ENCODE measurements around the gene NFRKB.
A peak's percentile ranks its signal among the peaks of the same experiment; 100 is the strongest.
"Not testable (repeated sequence)": the region's sequence is repeated elsewhere in the genome, so short reads cannot be mapped to it uniquely, and the experiment has no call there.

Gene NFRKB

GRCh38 chr11:129864811-129865210, 30.6 kb downstream of the NFRKB start:
- H3K4me1 Mint-ChIP-seq: peaks cover 34% of the 10 kb centered on the region
- no peak overlapping the region for H3K27ac Mint-ChIP-seq
- H3K9me3 Mint-ChIP-seq: no peaks in the 10 kb centered on the region
- H3K4me3 Mint-ChIP-seq: no peak overlapping the region
- DNase-seq: no peak
- ATAC-seq: no peak
- H3K27me3 Mint-ChIP-seq: no peaks in the 10 kb centered on the region

GRCh38 chr11:129861702-129862522, 33.5 kb downstream of the NFRKB start:
- peak overlapping the region in 1 of 2 donors; percentile 92 for H3K27ac Mint-ChIP-seq
- no peaks in the 10 kb centered on the region for H3K9me3 Mint-ChIP-seq
- DNase-seq: no peak
- H3K27me3 Mint-ChIP-seq: no peaks in the 10 kb centered on the region
- H3K4me3 Mint-ChIP-seq: no peak overlapping the region
- peaks cover 39% of the 10 kb centered on the region for H3K4me1 Mint-ChIP-seq
- no peak for ATAC-seq

GRCh38 chr11:129856036-129856435, 39.3 kb downstream of the NFRKB start:
- peaks cover 34% of the 10 kb centered on the region for H3K4me1 Mint-ChIP-seq
- H3K9me3 Mint-ChIP-seq: no peaks in the 10 kb centered on the region
- ATAC-seq (no peak), DNase-seq (no peak)
- H3K27ac Mint-ChIP-seq: no peak overlapping the region
- no peaks in the 10 kb centered on the region for H3K27me3 Mint-ChIP-seq
- H3K4me3 Mint-ChIP-seq: no peak overlapping the region

GRCh38 chr11:129855086-129855485, 40.3 kb downstream of the NFRKB start:
- H3K4me3 Mint-ChIP-seq: no peak overlapping the region

GRCh38 chr11:129854232-129854805, 41.1 kb downstream of the NFRKB start:
- ATAC-seq (peak; percentile 47), DNase-seq (no peak)
- Mint-ChIP-seq H3K27ac (peak overlapping the region; percentile 96 to 97), H3K4me3 (peak overlapping the region in 1 of 2 donors; percentile 11), H3K4me1 (peaks cover 26% of the 10 kb centered on the region), H3K9me3 (no peaks in the 10 kb centered on the region), H3K27me3 (no peaks in the 10 kb centered on the region)

More at GRCh38 chr11:129855086-129855485, 40.3 kb downstream of the NFRKB start:
- Mint-ChIP-seq H3K27ac (no peak overlapping the region), H3K4me1 (peaks cover 34% of the 10 kb centered on the region), H3K27me3 (no peaks in the 10 kb centered on the region), H3K9me3 (no peaks in the 10 kb centered on the region)
- no peak for DNase-seq
- ATAC-seq: peak; percentile 10

GRCh38 chr11:129853518-129854231, 41.7 kb downstream of the NFRKB start:
- peak; percentile 92 for ATAC-seq
- no peaks in the 10 kb centered on the region for H3K27me3 Mint-ChIP-seq
- H3K4me3 Mint-ChIP-seq: peak overlapping the region; percentile 22 to 44
- H3K27ac Mint-ChIP-seq: peak overlapping the region; percentile 96 to 97
- DNase-seq: peak; percentile 39 to 63
- peaks cover 26% of the 10 kb centered on the region for H3K4me1 Mint-ChIP-seq
- H3K9me3 Mint-ChIP-seq: no peaks in the 10 kb centered on the region

GRCh38 chr11:129852125-129852740, 43.1 kb downstream of the NFRKB start:
- peak overlapping the region in 1 of 2 donors; percentile 66 for H3K27ac Mint-ChIP-seq
- ATAC-seq (no peak), DNase-seq (no peak)
- no peaks in the 10 kb centered on the region for H3K9me3 Mint-ChIP-seq
- H3K4me3 Mint-ChIP-seq: no peak overlapping the region
- peaks cover 26% of the 10 kb centered on the region for H3K4me1 Mint-ChIP-seq
- no peaks in the 10 kb centered on the region for H3K27me3 Mint-ChIP-seq

- H3K27me3 Mint-ChIP-seq: no peaks in the 10 kb centered on the region
- H3K27ac Mint-ChIP-seq: no peak overlapping the region
- H3K4me3 Mint-ChIP-seq: no peak overlapping the region
- ATAC-seq (no peak), DNase-seq (no peak)
- H3K4me1 Mint-ChIP-seq: peaks cover 26% of the 10 kb centered on the region
- H3K9me3 Mint-ChIP-seq: no peaks in the 10 kb centered on the region
These were observed 45.8 kb downstream of the NFRKB start for GRCh38 chr11:129849447-129850130.

GRCh38 chr11:129847361-129847760, 48.0 kb downstream of the NFRKB start:
- H3K4me1 Mint-ChIP-seq, H3K27me3 Mint-ChIP-seq, ATAC-seq, DNase-seq, H3K27ac Mint-ChIP-seq, H3K9me3 Mint-ChIP-seq, H3K4me3 Mint-ChIP-seq: not testable (repeated sequence)

- Mint-ChIP-seq H3K27me3 (no peaks in the 10 kb centered on the region), H3K9me3 (peaks cover 0 to 3% of the 10 kb centered on the region in 2 donors)
- ATAC-seq: peak; percentile 18
These were observed 48.7 kb downstream of the NFRKB start for GRCh38 chr11:129846508-129847335.

More at GRCh38 chr11:129846508-129847335, 48.7 kb downstream of the NFRKB start:
- peaks cover 13% of the 10 kb centered on the region for H3K4me1 Mint-ChIP-seq
- H3K27ac Mint-ChIP-seq: peak overlapping the region in 1 of 2 donors; percentile 29
- DNase-seq: no peak
- no peak overlapping the region for H3K4me3 Mint-ChIP-seq

All from stimulated activated naive CD8-positive, alpha-beta T cell treated with anti-CD3 and anti-CD28 coated beads, Interleukin-15, amount 100 ng/mL, for 72 hours (primary cell).